HepG2 (cell line): ENCODE results near the gene SYCE3. TPM values are rescaled to one million over a fixed set of nuclear protein-coding genes. Genes with fewer than 3 reads are reported as not detected.

Experiments used
- HIVEP1 ChIP-seq: sonication (generic); formaldehyde crosslinking; IDR thresholded peaks from 2 replicates; pipeline ENCODE4 v1.4.0; 2020; ENCODE audit warnings: mild to moderate bottlenecking, missing genetic modification reagents
- MAZ ChIP-seq, 2 experiments: sonication (generic) in 1 of 2; formaldehyde crosslinking in 1 of 2; IDR thresholded peaks; 2 replicates each; pipeline versions ENCODE4 v1.5.0 to v1.6.1; 2012 to 2020; ENCODE audit warnings: low read depth in 2 of 2, mild to moderate bottlenecking in 2 of 2, borderline replicate concordance in 1 of 2, improper control_type of control experiment in 1 of 2, low read length in 1 of 2, missing genetic modification reagents in 1 of 2, moderate library complexity in 1 of 2
- MLLT10 ChIP-seq: sonication (generic); formaldehyde crosslinking; IDR thresholded peaks from 2 replicates; pipeline ENCODE4 v1.4.0; 2020; ENCODE audit warnings: missing genetic modification reagents
- NFAT5 ChIP-seq: sonication (generic); formaldehyde crosslinking; IDR thresholded peaks from 2 replicates; pipeline ENCODE4 v1.4.0; 2020; ENCODE audit warnings: missing genetic modification reagents
- REL ChIP-seq: sonication (generic); formaldehyde crosslinking; conservative IDR thresholded peaks from 2 replicates; pipeline ENCODE4 v1.8.0; 2022; ENCODE audit warnings: mild to moderate bottlenecking, missing genetic modification reagents, moderate library complexity
- RERE ChIP-seq: IDR thresholded peaks from 2 replicates; pipeline ENCODE4 v1.6.1; 2016; ENCODE audit warnings: low read depth, missing genetic modification reagents, missing compliant biosample characterization
- ZFY ChIP-seq: sonication (generic); formaldehyde crosslinking; IDR thresholded peaks from 2 replicates; pipeline ENCODE4 v1.4.0; 2020; ENCODE audit warnings: missing genetic modification reagents
- ZMAT3 ChIP-seq: sonication (generic); formaldehyde crosslinking; conservative IDR thresholded peaks from 2 replicates; pipeline ENCODE4 v1.7.0; 2021; ENCODE audit warnings: missing genetic modification reagents
- ZNF124 ChIP-seq: sonication (generic); formaldehyde crosslinking; IDR thresholded peaks from 2 replicates; pipeline ENCODE4 v1.4.0; 2020; ENCODE audit warnings: missing genetic modification reagents
- ZNF33A ChIP-seq: sonication (generic); formaldehyde crosslinking; IDR thresholded peaks from 2 replicates; pipeline ENCODE4 v1.5.1; 2020; ENCODE audit warnings: missing genetic modification reagents, mild to moderate bottlenecking, moderate library complexity, borderline replicate concordance
- ZNF563 ChIP-seq: sonication (generic); formaldehyde crosslinking; IDR thresholded peaks from 2 replicates; pipeline ENCODE4 v1.8.0; 2022; ENCODE audit warnings: mild to moderate bottlenecking, moderate library complexity, missing genetic modification reagents
- ZNF674 ChIP-seq: sonication (generic); formaldehyde crosslinking; IDR thresholded peaks from 2 replicates; pipeline ENCODE4 v1.5.0; 2020; ENCODE audit warnings: low read depth, mild to moderate bottlenecking, missing genetic modification reagents
- polyA plus RNA-seq, 8 experiments: library from polyadenylated mRNA; depleted of rRNA in 3 of 8; stranded (reverse) in 7 of 8; unstranded in 1 of 8; fragments of >200 nt; fragmentation: Illumina TruSeq in 4 of 8; extraction: Trizol in 4 of 8; gene quantifications; 2 replicates each; pipeline versions ENCODE4 v1.2.1 to v1.2.3, GENCODE V29; 2011 to 2016; ENCODE audit warnings: low read depth in 4 of 8, missing spikeins in 1 of 8, mixed read lengths in 1 of 8; ENCODE audit not compliant: insufficient read depth in 1 of 8
- total RNA-seq, 5 experiments: library from RNA; depleted of rRNA; stranded (reverse); fragments of >200 nt; fragmentation: Illumina TruSeq; extraction: Trizol; gene quantifications; 2 replicates each; pipeline ENCODE4 v1.2.3, GENCODE V29; 2016; ENCODE audit warnings: low read depth in 1 of 5
- TF ChIP-seq, protein P1 (sequence below): sonication (generic); formaldehyde crosslinking; IDR thresholded peaks from 2 replicates; pipeline ENCODE4 v1.5.0; 2020; ENCODE audit warnings: mild to moderate bottlenecking, missing genetic modification reagents, borderline replicate concordance

The SYCE3 gene
- total and polyA plus RNA-seq, 2 of the 13 experiments (the other 11 are each of a cell fraction or from before 2014, with no cell fraction given), result not detected

DNA sequence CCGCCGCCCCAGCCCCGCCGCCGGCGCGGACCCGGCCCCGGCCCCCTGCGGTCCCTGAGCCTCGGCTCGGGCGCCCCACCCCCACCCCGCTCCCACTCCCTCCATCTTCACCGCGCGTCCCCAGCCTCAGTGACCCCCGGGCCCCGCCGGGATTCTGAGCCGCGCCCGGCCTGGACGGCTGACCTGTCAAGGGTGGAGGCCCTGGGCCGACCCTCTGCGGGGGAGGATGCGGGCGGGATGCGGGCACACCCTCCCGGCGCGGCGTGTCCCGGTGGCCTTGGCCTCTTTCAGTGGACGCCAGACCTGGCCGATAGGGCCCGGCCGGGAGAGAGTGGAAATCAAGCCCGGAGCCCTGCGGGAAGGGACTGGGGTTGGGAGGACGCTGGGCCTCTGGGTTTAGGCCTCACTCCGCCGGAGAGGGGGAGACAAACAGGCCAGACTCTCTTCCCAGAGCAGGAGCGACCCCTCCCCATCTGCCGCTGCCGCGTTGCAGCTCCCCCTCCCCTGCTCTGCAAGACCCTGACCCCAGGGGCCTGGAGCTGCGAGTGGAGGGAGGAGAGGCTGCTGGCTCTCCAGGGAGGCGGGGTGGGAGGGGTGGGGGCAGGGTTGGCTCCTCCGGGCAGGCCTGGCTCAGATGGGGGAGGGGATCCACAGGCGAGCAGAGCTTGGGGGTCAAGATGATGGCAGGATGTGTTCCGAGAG lies 38.4 kb upstream of the SYCE3 start (continued):
- TF ChIP-seq NFAT5 (CRISPR knock-in tag) (no peak), REL (no peak), ZNF563 (CRISPR knock-in tag) (0 out of 2 replicates have a peak, but pooled peaks have one; percentile 27), MLLT10 (no peak), ZMAT3 (CRISPR knock-in tag) (no peak), ZFY (CRISPR knock-in tag) (peak; percentile 55), ZNF124 (no peak), RERE (CRISPR knock-in tag) (no peak), ZNF674 (CRISPR knock-in tag) (no peak), HIVEP1 (CRISPR knock-in tag) (no peak), MAZ (IDR thresholded peaks at IDR 0.05; ENCODE audit: borderline replicate concordance, low read depth, low read length) (no peak), MAZ (CRISPR knock-in tag; IDR thresholded peaks at IDR 0.05; ENCODE audit: low read depth) (0 out of 2 replicates have a peak, but pooled peaks have one; percentile 24), ZNF33A (CRISPR knock-in tag) (no peak)
- TF ChIP-seq, protein P1, sequence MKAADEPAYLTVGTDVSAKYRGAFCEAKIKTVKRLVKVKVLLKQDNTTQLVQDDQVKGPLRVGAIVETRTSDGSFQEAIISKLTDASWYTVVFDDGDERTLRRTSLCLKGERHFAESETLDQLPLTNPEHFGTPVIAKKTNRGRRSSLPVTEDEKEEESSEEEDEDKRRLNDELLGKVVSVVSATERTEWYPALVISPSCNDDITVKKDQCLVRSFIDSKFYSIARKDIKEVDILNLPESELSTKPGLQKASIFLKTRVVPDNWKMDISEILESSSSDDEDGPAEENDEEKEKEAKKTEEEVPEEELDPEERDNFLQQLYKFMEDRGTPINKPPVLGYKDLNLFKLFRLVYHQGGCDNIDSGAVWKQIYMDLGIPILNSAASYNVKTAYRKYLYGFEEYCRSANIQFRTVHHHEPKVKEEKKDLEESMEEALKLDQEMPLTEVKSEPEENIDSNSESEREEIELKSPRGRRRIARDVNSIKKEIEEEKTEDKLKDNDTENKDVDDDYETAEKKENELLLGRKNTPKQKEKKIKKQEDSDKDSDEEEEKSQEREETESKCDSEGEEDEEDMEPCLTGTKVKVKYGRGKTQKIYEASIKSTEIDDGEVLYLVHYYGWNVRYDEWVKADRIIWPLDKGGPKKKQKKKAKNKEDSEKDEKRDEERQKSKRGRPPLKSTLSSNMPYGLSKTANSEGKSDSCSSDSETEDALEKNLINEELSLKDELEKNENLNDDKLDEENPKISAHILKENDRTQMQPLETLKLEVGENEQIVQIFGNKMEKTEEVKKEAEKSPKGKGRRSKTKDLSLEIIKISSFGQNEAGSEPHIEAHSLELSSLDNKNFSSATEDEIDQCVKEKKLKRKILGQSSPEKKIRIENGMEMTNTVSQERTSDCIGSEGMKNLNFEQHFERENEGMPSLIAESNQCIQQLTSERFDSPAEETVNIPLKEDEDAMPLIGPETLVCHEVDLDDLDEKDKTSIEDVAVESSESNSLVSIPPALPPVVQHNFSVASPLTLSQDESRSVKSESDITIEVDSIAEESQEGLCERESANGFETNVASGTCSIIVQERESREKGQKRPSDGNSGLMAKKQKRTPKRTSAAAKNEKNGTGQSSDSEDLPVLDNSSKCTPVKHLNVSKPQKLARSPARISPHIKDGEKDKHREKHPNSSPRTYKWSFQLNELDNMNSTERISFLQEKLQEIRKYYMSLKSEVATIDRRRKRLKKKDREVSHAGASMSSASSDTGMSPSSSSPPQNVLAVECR (CRISPR knock-in tag), result peak; percentile 49; the same call in 1 of the 2 replicates
